Dedifferentiated amniotic fluid mesenchymal stem cell (primary cell): ENCODE measurements around the gene PAK5.

Experiments
- DNase-seq: peaks from one replicate; pipeline ENCODE4 v3.0.0-alpha.2; 2016; ENCODE audit errors: extremely low spot score

PAK5 gene

DNA sequence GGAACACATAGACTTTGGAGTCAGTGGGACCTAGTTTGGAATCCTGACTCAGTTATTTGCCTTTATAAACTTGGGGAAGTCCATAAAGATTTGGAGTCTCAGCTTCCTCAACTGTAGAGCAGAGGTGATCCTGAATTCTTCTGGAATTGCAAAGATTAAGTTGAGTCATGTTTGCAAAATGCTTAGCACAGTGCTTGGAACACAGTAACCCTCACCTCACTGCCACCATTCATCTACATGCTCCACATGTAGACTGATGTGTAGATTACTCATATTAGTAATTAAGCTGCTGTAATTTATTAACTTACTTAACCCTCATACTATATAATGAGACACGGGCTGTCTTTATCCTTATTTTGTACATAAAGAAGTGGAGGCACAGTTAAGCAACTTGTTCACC lies 263.0 kb downstream of the PAK5 start:
- DNase-seq = no peak

DNA sequence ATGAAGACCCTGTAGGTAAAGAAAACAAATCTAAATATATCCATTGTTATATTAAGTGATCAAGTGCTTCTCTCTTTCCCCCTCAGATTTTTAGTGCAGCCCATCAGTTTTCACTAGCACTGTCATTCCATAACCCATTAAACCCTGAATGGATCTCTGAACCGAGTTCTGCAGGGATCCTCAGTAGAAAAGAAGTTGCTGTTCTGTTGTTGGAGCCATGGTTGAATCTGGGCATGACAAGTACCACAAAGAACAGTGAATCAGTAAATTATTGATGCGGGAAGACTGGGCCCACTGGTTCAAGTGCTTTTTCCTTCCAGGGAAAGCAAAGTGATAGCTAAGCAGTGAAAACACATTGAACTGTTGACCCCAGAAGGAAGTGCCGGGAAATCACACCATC lies 264.1 kb downstream of the PAK5 start:
- no peak for DNase-seq

DNA sequence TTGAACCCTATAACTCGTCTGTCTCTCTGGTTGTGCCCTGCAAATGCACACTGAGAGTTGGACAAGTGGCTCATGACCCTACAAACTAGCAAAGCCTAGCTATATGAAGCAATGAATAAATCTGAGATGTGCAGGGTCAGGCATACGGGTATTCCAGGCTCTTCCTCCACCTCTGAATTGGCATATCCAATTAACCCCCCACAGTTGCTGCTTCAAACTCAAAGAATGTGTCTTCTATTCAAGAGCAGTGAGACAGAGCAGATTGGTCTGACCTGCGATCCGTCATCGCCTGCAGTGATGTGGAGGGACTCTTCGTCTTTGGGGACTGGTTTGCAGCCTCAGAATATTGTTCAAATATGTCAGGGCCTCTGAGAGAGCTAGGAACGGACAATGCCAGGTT lies 264.7 kb downstream of the PAK5 start:
- no peak for DNase-seq

DNA sequence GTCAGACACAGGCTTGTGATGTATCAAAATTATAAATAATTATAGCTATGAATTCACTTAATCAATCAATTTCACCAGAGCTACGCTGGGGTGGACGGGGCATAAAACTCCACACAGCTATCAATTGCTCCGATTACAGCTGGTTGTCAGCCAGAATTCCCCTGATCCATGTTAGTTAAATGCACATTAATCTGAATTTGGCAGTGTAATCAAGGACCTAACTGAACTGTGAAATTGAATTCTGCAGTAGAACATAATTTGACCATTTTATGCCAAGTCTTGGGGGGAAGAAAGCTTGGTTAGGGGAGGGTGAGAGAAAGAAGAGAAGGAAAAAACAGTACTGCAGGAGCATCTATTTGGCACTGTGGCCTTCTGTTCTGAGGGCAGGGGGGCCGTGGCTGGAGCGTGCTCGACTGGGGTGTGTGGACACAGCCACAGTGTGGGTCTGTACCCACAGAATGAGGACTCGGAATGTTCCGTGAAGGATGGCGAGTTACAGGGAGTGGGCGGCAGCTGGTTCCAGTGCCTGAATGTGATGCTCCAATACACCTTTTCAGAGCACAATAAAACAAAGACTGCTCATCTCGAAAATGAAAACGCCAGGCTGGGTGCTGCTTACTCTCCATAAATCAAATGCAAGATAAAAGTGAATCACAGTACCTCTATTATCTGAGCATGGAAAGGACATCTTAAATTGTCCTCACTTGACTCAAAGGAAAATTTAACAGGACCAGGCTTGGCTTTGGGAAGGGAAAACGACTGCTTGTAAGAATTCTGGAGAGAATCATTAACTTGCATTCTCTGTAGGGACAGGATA lies 265.3 kb downstream of the PAK5 start:
- no peak for DNase-seq

DNA sequence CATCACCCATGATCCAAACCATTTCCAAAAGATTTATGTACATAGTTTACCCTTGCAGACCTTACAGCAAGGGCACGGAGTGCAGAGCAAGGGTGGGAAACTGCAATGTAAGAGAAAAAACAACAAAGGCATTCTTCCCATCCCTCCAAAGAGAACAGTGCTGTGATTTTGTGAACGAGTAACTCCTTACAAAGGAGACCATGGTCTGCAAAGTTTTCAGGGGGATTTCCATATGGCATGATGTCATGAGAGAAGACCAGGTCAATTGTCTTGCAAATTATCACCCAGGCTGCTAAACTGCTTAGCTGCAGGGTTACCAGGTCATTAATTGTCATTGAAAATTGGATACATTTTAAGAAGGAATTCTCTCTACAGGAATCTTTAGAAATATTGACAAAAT lies 266.2 kb downstream of the PAK5 start:
- no peak for DNase-seq

DNA sequence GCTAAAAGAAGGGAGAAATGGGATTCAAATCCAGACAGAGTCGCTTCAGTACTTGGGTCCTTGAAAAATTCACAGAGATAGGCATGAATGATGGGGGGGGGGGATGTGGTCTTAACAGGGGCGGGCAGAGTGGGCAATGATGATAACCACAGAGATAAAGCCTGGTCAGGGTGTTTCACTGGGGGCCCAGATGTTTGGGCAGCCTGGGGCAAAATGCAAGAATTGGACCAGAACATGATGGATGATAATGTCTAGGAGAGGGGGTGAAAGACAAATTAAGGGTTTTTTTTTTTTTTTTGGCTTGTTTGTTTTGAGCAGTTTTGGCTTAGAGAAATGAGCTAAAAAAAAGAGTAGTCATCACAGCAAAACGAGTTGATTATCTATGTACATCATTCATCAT lies 267.1 kb downstream of the PAK5 start:
- DNase-seq = no peak

DNA sequence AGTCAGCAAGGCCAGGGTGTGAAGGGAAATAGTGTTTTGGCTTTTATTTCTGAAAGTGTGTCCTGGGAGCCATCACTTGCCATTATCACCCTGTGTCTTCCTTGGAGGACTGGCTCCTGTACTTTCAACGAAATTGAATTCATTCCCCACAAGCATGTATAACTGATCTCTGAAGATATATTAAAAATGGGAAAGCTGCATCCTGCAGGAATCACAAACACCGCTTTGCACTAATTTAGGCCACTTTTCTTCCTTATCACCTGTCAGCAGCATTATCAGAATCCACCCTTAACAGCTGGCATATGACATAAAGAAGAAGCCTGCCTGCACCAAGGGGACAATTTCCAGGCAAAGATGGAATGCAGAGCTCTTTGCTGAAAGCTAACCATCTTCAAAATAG lies 268.3 kb downstream of the PAK5 start:
- DNase-seq = no peak

DNA sequence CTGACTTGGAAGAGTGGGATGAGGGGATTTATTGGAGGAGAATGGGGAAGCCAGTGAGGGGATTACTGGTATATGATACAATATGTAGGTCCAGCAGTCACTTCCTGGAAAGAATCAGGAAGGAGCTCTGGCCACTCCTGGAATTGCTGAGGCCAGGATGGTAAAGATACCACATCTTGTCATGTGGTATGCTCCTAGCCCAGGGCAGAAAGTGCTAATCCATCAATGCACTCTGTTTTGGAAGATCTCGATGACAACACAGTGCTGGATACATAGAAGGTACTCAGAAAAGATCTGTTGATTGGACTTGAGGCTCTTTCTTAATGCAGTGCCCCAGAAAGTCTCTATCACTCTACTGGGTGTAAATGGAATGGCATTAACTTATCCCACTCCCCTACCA lies 271.9 kb downstream of the PAK5 start:
- DNase-seq = no peak

DNA sequence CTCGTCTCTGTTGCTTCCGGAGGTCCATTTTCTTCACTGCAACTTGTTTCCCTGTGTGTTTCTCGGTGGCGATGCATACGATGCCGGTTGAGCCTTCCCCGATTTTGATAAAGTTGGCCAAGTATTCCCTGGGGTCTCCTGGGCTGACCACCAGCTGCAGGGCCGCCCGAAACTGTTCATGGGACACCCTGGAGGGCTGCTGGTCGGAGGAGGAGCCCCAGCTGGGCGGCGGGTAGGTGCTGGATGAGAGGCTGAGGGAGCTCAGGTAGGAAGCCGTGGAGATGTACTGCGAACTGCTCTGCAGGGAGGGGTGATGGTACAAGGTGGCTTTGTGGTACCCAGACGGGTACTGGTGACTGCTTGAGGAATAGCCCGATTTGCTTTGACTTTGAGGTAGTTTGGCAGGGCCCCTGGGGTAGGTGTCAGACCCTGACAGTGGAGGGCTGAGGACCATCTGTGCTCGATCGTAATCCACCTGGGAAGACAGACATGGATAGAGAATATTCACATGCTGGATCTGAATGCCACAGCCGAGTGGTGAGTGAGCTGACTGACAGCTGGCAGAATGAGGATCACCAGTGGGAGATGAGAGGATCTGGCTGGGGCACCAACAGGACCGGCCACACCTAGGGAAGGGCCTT lies 272.8 kb downstream of the PAK5 start:
- no peak for DNase-seq

DNA sequence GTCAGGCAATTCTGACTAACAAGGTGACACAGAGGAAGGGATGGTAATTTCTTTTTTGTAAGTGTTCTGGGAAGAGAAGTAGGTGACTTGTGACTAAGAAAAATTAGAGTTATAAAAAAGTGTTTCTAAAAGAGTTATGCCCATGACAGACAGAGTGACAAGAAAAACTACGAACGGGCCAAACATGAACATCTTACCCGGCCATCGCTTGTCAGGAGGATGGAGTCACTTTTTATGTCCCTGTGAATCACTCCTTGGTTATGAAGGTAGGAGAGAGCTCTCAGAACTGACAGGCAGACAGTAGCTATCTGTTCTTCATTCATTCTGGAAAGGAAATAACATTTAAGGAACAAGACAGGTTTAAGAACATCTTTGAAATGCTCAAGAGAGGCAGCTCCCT lies 281.5 kb downstream of the PAK5 start:
- DNase-seq = no peak

DNA sequence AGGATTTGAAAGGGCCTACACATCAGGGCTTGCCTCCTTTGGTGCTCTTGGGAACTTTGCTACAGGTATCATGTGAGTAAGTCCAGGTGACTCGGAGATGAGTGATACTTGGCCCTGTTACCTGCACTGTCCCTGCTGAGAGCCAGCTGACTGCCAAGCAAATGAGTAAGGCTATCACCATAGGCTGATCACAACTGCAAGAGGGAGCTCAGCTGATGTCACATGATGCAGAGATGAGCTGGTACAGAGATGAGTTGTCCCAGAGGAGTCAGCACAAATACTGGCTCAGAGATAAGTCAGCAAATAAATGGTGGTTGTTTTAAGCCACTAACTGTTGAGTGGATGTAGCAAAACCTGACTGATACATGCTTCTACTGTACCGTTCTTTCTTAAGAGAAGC lies 283.1 kb downstream of the PAK5 start:
- DNase-seq = no peak

DNA sequence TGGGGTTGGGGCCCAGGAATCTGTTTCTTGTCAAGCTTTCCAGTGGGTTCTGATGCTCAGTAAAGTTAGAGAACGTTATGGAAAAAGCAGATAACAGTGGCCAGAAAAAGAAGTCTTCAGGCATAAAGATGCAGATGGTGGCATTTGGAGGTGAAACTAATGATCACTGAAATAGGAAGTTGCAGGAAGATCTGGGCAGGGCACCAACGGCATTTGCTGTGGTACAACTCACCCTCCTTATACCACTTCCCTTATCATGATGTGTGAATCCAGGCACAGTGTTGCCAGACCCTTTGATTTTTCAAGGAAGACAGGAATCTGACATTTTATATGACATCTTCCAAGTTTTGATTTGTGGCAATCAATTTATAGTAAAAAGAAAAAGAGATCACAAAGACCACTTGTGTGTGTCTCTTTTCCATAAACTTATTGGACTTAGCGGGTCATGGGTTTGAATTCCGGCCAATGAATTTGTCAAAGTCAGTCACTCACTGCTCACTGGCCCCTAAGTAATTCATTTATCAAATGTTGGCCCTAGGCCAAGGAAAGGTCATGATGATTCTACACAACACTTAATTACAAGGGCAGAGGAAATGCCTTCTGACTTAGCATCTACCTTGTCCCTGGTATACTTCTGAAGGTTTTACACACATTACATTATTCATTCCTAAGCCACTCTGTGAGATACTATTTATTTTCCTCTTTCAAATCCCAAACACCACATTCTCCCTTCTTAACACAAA lies 286.9 kb downstream of the PAK5 start:
- DNase-seq = no peak

DNA sequence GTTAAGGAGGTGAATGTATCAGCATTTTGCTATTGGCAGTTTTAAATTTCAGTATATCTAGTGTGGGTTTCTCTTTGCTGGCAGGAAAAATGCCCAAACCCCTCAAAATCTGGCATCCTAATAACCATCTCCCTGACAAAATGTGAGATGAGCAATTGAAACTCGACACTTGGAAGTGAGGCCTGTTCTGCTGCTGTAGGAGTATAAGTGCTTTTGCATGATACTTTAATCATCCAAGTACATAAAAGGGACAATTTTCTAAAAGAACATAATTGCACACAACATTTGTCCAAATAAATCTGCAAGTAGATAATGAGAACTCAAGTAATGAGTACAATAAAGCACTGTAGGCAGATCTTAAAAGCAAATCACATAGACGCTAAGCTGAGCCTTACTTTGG lies 288.0 kb downstream of the PAK5 start:
- DNase-seq = no peak

DNA sequence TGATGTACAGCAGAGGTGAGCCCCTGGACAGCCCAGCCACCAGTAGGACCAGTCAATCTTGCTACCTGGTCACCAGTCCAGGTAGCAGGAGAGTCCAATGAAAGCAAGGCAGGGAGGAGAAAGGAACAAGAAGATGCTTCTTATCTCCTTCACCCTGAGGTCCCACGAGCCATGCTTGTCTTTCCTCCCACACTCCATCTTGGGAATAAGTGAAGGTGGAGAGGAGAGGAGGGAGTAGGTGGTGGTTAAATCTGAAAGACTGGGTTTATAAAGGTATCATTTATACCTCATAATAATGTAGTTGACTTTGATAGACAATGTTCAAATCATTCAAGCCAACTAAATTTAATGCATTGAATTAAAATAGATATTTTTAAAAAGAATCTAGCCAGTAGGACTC lies 288.6 kb downstream of the PAK5 start:
- no peak for DNase-seq

DNA sequence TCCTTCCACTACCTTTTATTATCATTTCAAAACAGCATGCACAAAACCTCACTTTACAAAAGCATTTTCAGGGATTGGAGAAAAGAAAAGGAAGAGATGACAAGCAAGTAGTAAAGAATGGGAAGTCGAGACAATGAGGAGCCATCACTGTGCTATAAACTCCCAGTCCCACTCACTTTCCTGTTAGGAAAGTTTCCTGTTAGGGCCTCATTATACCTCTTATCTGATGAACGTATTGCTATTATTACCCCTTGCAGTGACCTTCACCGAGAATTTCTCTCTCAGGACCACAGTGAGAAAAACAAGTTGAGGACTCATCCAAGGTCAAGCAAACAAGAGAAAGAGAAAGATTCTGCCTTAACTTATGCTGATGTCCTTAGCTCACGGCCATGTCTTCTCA lies 295.7 kb downstream of the PAK5 start:
- DNase-seq = no peak

DNA sequence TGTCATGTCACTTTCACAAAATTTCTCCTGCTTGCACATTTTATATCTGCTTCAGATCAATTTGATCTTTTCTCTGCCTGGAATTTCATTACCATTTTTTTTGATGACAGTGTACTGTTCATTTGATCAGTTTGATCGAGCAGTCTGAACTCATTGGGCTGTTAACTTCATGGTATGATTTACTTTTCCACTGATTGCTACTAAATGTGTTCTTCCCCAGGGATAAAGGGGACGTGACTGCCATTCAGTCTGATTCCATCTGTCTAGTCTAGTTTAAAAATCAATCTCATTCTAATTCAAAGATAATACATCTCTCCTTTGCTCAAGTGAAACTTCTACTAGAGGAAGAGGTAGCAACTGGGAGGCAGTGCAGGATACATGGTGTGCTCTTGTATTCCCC lies 303.4 kb downstream of the PAK5 start:
- no peak for DNase-seq

DNA sequence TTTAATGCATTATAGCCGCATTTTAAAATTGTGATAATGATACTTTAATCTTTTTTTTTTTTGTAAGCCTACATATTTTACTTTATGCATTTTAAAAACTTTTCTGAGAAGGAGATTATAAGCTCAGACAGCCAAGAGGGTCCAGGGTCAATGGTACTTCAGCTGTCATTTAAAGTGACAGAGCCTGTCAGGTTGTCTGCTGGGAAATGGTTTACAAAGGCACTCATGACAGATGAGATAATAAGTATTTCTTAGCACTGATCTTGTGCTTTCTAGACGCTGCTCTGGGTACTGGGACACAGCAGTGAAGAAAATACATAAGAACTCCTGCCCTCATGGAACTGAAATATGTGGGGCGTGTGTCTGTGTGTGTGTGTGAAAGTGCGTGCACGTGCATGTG lies 304.9 kb downstream of the PAK5 start:
- DNase-seq = no peak

DNA sequence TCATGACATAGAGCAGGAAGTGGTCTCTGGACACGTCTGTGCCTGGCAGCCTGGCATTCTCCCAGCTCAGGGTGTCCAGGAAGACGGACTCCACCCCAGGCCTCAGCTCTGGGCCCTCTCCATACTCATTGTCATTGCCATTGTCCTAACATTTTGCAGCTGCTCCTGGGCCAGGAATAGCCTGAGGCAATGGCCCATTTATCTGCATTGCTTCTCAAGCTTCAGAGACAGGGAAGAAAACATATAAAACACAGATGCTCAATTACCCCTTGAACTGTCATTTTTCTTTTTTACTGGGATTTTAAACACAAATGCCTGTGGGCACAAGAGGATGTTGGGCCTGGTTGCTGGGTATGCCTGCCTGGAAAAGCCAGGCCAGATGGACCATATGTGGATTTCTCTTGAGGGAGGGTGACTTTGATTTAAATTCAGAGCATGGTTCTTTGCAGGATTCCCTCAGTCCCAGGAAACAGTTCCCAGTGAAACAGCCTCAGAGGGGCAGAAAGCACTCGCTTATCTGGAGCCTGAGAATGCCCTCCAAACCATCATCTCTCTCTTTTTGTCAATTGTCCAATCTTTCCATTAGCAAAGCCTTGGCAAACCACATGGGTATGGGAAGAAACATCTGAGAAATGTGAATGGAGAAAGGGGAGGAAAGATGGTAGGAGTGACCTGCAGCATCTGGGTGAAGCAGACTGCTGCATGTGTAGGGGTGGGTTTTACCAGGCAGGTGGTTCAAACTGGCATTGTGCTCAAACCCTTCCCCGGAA lies 306.6 kb downstream of the PAK5 start:
- DNase-seq = no peak

DNA sequence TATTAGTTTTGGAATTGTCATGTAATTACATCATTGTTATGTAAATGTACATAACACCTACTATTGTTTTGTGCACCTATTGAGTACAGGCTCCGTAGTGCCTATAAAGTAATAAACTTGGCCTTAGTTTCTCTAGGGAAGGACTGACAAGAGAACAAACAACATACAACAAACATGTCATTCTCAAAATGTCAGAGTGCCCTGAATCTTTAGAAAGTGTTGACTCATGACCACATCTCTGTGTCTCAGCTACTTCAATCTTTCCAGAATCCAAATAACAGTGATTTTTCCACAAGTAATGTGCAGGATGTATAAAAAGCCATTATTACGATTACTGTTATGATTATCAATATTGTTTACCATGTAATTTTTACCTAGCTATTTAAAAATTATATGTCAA lies 307.3 kb downstream of the PAK5 start:
- DNase-seq = no peak

DNA sequence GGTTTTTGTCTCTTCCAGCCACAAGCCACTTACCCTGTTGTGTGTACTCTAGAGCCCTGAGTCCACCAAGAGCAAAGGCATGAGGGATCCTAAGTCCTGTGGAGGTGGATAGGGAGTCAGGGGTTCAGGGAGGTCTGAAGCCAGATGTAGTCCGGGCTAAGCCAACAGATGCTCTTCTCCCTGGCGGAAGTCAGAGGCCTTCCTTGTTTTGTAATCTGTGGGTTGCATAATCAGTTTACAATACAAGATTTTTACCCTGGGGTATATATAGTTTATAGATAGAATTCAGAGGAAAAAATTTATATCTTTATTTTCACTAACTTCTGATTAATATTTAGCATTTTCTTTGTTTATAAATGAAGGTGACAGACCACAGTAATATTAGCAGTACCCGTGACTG lies 315.2 kb downstream of the PAK5 start:
- DNase-seq = no peak

DNA sequence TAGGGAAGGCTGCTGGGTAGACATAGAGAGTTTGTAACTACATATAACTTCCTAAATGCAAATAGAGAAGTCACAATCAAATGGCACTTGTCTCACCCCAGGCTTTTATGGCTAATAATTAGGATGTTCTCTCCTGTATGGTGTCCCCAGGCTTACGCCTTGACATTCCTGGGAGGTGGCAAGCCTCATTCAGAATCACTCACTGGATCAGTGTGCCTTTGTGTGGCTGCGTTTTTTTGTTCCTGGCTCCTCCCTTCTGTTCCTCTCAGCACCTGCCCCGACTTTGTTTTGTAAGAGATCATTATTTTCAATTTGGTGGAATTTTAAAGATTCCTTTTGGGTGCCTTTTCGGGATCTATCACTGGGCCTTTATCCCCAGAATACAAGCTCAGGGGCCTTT lies 318.8 kb downstream of the PAK5 start:
- DNase-seq = no peak

DNA sequence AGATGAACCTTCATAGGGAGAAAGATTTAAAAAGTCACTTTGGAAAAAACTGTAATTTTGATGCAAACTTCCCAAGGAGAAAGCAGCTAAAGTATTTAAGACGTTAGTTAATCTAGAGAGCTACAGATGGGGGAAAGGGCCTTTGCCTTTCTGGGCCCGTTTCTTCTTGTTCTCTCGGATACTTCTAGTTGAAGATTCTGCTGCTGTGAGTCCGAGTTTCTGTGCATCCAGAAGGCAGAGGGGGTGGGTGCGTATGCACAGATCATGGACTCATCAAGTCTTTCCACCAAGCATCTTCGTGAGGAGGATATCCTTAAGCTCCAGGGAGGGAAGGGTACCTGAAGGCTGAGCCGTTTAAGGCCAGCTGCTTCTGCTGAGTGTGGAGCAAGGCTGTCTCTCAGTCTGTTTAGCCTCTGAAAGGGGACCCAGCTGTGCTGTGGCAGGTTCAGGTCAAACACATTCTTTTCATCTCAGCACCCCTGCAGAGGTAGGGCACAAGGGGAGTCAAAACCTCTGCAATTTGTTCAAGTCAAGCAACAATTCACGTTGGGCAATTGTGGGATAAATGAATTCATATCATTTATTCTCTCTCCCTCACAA lies 320.2 kb downstream of the PAK5 start:
- no peak for DNase-seq
